H1 (cell line): ENCODE results near the gene TBC1D22B. TPM values are rescaled to one million over a fixed set of nuclear protein-coding genes. Genes with fewer than 3 reads are reported as not detected.

Source experiments
- CTCF ChIA-PET: fragments of 300-600 bp; sonication (Branson Sonifier 250); formaldehyde crosslinking; loops from one replicate; lab custom pipeline; 2021; ENCODE audit not compliant: partially characterized antibody; lab: Charles Lee
- POLR2A ChIA-PET: fragments of 300-600 bp; sonication (Branson Sonifier 250); formaldehyde crosslinking; loops from one replicate; lab custom pipeline; 2021; ENCODE audit warnings: inconsistent platforms; ENCODE audit not compliant: partially characterized antibody; lab: Charles Lee
- DNase-seq, 2 experiments: peaks; one replicate each; pipeline versions ENCODE4 v3.0.0 to v3.0.0-alpha.2; 2010 to 2022; ENCODE audit warnings: low spot score in 2 of 2, low read depth in 1 of 2, mixed read lengths in 1 of 2
- FAIRE-seq: peaks from 2 replicates; lab custom pipeline; 2011; peaks lifted over from hg19 to GRCh38; lab: Jason Lieb, UNC
- H2AFZ ChIP-seq: 2 replicates; pipeline ENCODE4 v1.8.1; 2012; ENCODE audit warnings: low read length, inconsistent platforms
- H2AK5ac ChIP-seq: 2 replicates; pipeline ENCODE4 v1.6.1; 2013; ENCODE audit warnings: low read depth, low read length
- H2BK120ac ChIP-seq: replicated peaks from 2 replicates; pipeline ENCODE3; 2013; ENCODE audit warnings: low read depth, low read length, inconsistent platforms
- H2BK12ac ChIP-seq: 2 replicates; pipeline ENCODE4 v1.6.1; 2013; ENCODE audit warnings: low read depth, low read length
- H2BK15ac ChIP-seq: 2 replicates; pipeline ENCODE4 v1.6.1; 2013; ENCODE audit warnings: low read length
- H2BK20ac ChIP-seq: 2 replicates; pipeline ENCODE4 v1.6.1; 2013; ENCODE audit warnings: low read length
- H2BK5ac ChIP-seq: 2 replicates; pipeline ENCODE4 v1.6.1; 2013; ENCODE audit warnings: low read depth, low read length
- H3K14ac ChIP-seq: 2 replicates; pipeline ENCODE4 v1.6.1; 2013; ENCODE audit warnings: inconsistent platforms; ENCODE audit not compliant: insufficient read length
- H3K18ac ChIP-seq: 2 replicates; pipeline ENCODE4 v1.6.1; 2013; ENCODE audit warnings: low read length; ENCODE audit errors: extremely low read depth
- H3K23ac ChIP-seq: 2 replicates; pipeline ENCODE4 v1.6.1; 2013; ENCODE audit warnings: inconsistent platforms; ENCODE audit not compliant: insufficient read length
- H3K23me2 ChIP-seq: 2 replicates; pipeline ENCODE4 v1.6.1; 2013; ENCODE audit warnings: low read depth, low read length
- H3K27ac ChIP-seq: 2 replicates; pipeline ENCODE4 v1.6.1; 2011; ENCODE audit warnings: low read depth, low read length, inconsistent platforms
- H3K27me3 ChIP-seq, 4 experiments: replicated peaks in 1 of 4; 1 replicate in 1 of 4; 2 replicates in 3 of 4; pipeline versions ENCODE4 v1.6.1 to v1.8.1; 2011 to 2013; ENCODE audit warnings: low read length in 3 of 4, mild to moderate bottlenecking in 3 of 4, inconsistent platforms in 2 of 4, mixed read lengths in 2 of 4, moderate library complexity in 1 of 4; ENCODE audit not compliant: control insufficient read depth in 3 of 4, insufficient read depth in 3 of 4; ENCODE audit errors: extremely low read depth in 1 of 4
- H3K36me3 ChIP-seq, 4 experiments: 2 replicates each; pipeline versions ENCODE4 v1.6.1 to v1.8.1; 2011 to 2013; ENCODE audit warnings: mild to moderate bottlenecking in 4 of 4, low read length in 3 of 4, moderate library complexity in 2 of 4, control low read depth in 1 of 4, inconsistent platforms in 1 of 4; ENCODE audit not compliant: insufficient read depth in 4 of 4, control insufficient read depth in 2 of 4
- H3K4ac ChIP-seq: replicated peaks from 2 replicates; pipeline ENCODE3; 2013; ENCODE audit warnings: low read length, low read depth, mixed read lengths, inconsistent platforms; ENCODE audit not compliant: insufficient read length
- H3K4me1 ChIP-seq, 4 experiments: replicated peaks in 1 of 4; 1 replicate in 1 of 4; 2 replicates in 3 of 4; pipeline versions ENCODE4 v1.6.1 to v1.8.1; 2011 to 2013; ENCODE audit warnings: low read length in 3 of 4, inconsistent platforms in 2 of 4, mixed read lengths in 1 of 4; ENCODE audit not compliant: insufficient read depth in 4 of 4, control insufficient read depth in 3 of 4
- H3K4me2 ChIP-seq, 2 experiments: 2 replicates each; pipeline versions ENCODE4 v1.6.1 to v1.8.1; 2011 to 2013; ENCODE audit warnings: low read depth in 2 of 2, low read length in 2 of 2, control low read depth in 1 of 2, inconsistent platforms in 1 of 2, mild to moderate bottlenecking in 1 of 2; ENCODE audit not compliant: insufficient read depth in 1 of 2
- H3K4me3 ChIP-seq, 4 experiments: fragments of 200-600, 300-600 bp in 1 of 4; sonication (generic), shearing (Covaris generic), sonication (Bioruptor Twin) in 1 of 4; 2 replicates each; pipeline versions ENCODE4 v1.5.1 to v1.8.1; 2011 to 2016; ENCODE audit warnings: low read length in 4 of 4, low read depth in 3 of 4, control low read depth in 2 of 4, inconsistent platforms in 2 of 4, mild to moderate bottlenecking in 2 of 4, mixed read lengths in 1 of 4, moderate library complexity in 1 of 4; ENCODE audit not compliant: insufficient read depth in 2 of 4; ENCODE audit errors: extremely low read depth in 1 of 4
- H3K56ac ChIP-seq: replicated peaks from 2 replicates; pipeline ENCODE3; 2013; ENCODE audit warnings: low read depth, mild to moderate bottlenecking, mixed read lengths, low read length, inconsistent platforms; ENCODE audit not compliant: insufficient read length
- H3K79me1 ChIP-seq: 2 replicates; pipeline ENCODE4 v1.6.1; 2013; ENCODE audit warnings: low read depth, low read length, control low read depth
- H3K79me2 ChIP-seq, 2 experiments: 2 replicates each; pipeline versions ENCODE4 v1.6.1 to v1.8.1; 2012 to 2013; ENCODE audit warnings: low read length in 2 of 2, mild to moderate bottlenecking in 2 of 2, inconsistent platforms in 1 of 2; ENCODE audit not compliant: insufficient read depth in 2 of 2, control insufficient read depth in 1 of 2
- H3K9ac ChIP-seq, 4 experiments: replicated peaks in 1 of 4; 1 replicate in 1 of 4; 2 replicates in 3 of 4; pipeline versions ENCODE4 v1.6.1 to v1.8.1; 2011 to 2013; ENCODE audit warnings: low read depth in 3 of 4, low read length in 3 of 4, control low read depth in 2 of 4, mild to moderate bottlenecking in 2 of 4, moderate library complexity in 2 of 4, inconsistent platforms in 1 of 4; ENCODE audit errors: extremely low read depth in 1 of 4
- H3K9me3 ChIP-seq, 2 experiments: 2 replicates each; pipeline versions ENCODE4 v1.6.1 to v1.8.1; 2012 to 2013; ENCODE audit warnings: mild to moderate bottlenecking in 2 of 2, moderate library complexity in 2 of 2, control low read depth in 1 of 2, inconsistent platforms in 1 of 2, low read depth in 1 of 2, low read length in 1 of 2, mixed read lengths in 1 of 2; ENCODE audit not compliant: insufficient read depth in 2 of 2
- H4K20me1 ChIP-seq, 2 experiments: replicated peaks in 1 of 2; 2 replicates each; pipeline versions ENCODE3 to v1.8.1; 2011 to 2013; ENCODE audit warnings: inconsistent platforms in 2 of 2, low read length in 2 of 2, mild to moderate bottlenecking in 1 of 2; ENCODE audit not compliant: insufficient read depth in 2 of 2, control insufficient read depth in 1 of 2
- H4K5ac ChIP-seq: 2 replicates; pipeline ENCODE4 v1.6.1; 2013; ENCODE audit warnings: low read length, low read depth, mixed read lengths, inconsistent platforms; ENCODE audit not compliant: insufficient read length
- H4K8ac ChIP-seq: 2 replicates; pipeline ENCODE4 v1.8.0; 2013; ENCODE audit warnings: mild to moderate bottlenecking, moderate library complexity, low read length, inconsistent platforms; ENCODE audit not compliant: insufficient read depth; ENCODE audit errors: extremely low read depth
- H4K91ac ChIP-seq: replicated peaks from 2 replicates; pipeline ENCODE3; 2013; ENCODE audit warnings: low read length, mixed read lengths, inconsistent platforms; ENCODE audit not compliant: insufficient read length
- BACH1 ChIP-seq: IDR thresholded peaks from 2 replicates; pipeline ENCODE4 v1.6.1; 2012; ENCODE audit warnings: low read length, improper control_type of control experiment
- CHD1 ChIP-seq: IDR thresholded peaks from 2 replicates; pipeline ENCODE4 v1.6.1; 2012; ENCODE audit warnings: low read depth, low read length, improper control_type of control experiment
- CREB1 ChIP-seq: IDR thresholded peaks from 2 replicates; pipeline ENCODE4 v1.6.1; 2012; ENCODE audit warnings: inconsistent platforms
- EZH2 ChIP-seq: fragments of 200-600 bp; sonication (generic); IDR thresholded peaks from 2 replicates; pipeline ENCODE4 v1.7.1; 2012; ENCODE audit warnings: low read depth, mild to moderate bottlenecking, moderate library complexity, low read length, inconsistent platforms; ENCODE audit not compliant: severe bottlenecking
- GTF2F1 ChIP-seq: IDR thresholded peaks from 2 replicates; pipeline ENCODE4 v1.6.1; 2012; ENCODE audit warnings: low read depth, low read length, improper control_type of control experiment, borderline replicate concordance
- POLR2A ChIP-seq, 2 experiments: IDR thresholded peaks; 1 replicate in 1 of 2; 2 replicates in 1 of 2; pipeline ENCODE4 v1.6.1; 2011; ENCODE audit warnings: low read depth in 2 of 2, low read length in 2 of 2, mild to moderate bottlenecking in 2 of 2; ENCODE audit errors: control extremely low read depth in 1 of 2
- POU5F1 ChIP-seq: IDR thresholded peaks from 2 replicates; pipeline ENCODE4 v1.6.1; 2011; ENCODE audit warnings: low read depth, mild to moderate bottlenecking, low read length, moderate library complexity
- RFX5 ChIP-seq: IDR thresholded peaks from 2 replicates; pipeline ENCODE4 v1.6.1; 2011; ENCODE audit warnings: low read depth, low read length, improper control_type of control experiment, borderline replicate concordance
- RNF2 ChIP-seq: fragments of 200-900, 300-1000 bp; sonication (generic); IDR thresholded peaks from 2 replicates; pipeline ENCODE4 v1.7.1; 2016; ENCODE audit warnings: borderline replicate concordance, low read depth, mild to moderate bottlenecking, antibody characterized with exemption, low read length; ENCODE audit not compliant: poor library complexity, severe bottlenecking; ENCODE audit errors: missing control alignments
- RXRA ChIP-seq: IDR thresholded peaks from 2 replicates; pipeline ENCODE4 v1.6.1; 2011; ENCODE audit warnings: low read depth, mild to moderate bottlenecking, low read length, moderate library complexity; ENCODE audit not compliant: insufficient read depth
- SIX5 ChIP-seq: IDR thresholded peaks from 2 replicates; pipeline ENCODE4 v1.6.1; 2011; ENCODE audit warnings: mild to moderate bottlenecking, low read depth, low read length
- SUZ12 ChIP-seq: fragments of 200-600 bp; sonication (generic); IDR thresholded peaks from 2 replicates; pipeline ENCODE4 v1.6.1; 2012; ENCODE audit warnings: mild to moderate bottlenecking, inconsistent platforms, low read length, moderate library complexity, mixed read lengths
- TCF12 ChIP-seq: IDR thresholded peaks from 2 replicates; pipeline ENCODE4 v1.6.1; 2011; ENCODE audit warnings: low read depth, mild to moderate bottlenecking, low read length
- YY1 ChIP-seq: IDR thresholded peaks from 2 replicates; pipeline ENCODE4 v1.6.1; 2011; ENCODE audit warnings: low read depth, mild to moderate bottlenecking, low read length
- ZNF274 ChIP-seq: IDR thresholded peaks from 2 replicates; pipeline ENCODE4 v1.7.0; 2012; ENCODE audit warnings: low read length, borderline replicate concordance; ENCODE audit errors: extremely low read depth
- WGBS, 2 experiments: shearing (Covaris generic) in 1 of 2; methylation state at CpG; one replicate each; pipeline versions ENCODE4 v1.1.6 to v1.1.7; 2013 to 2015; ENCODE audit warnings: low lambda C conversion rate in 2 of 2, mixed read lengths in 2 of 2, inconsistent platforms in 1 of 2, low coverage in 1 of 2, missing lambda C conversion rate in 1 of 2; ENCODE audit not compliant: insufficient replicate concordance in 2 of 2, insufficient coverage in 1 of 2, insufficient read length in 1 of 2; ENCODE audit errors: extremely low coverage in 1 of 2, missing lambda C conversion rate in 1 of 2; 5-methylcytosine and 5-hydroxymethylcytosine counted together
- polyA plus RNA-seq, 7 experiments: library from polyadenylated mRNA; depleted of rRNA in 3 of 7; stranded (reverse) in 5 of 7; unstranded in 2 of 7; fragments of >200 nt in 5 of 7; fragments of 200-250 nt in 2 of 7; gene quantifications; 1 replicate in 5 of 7; 2 replicates in 1 of 7; 4 replicates in 1 of 7; pipeline versions ENCODE4 v1.2.1 to v1.2.3, GENCODE V29; 2011 to 2013; ENCODE audit warnings: missing spikeins in 2 of 7, mixed read lengths in 2 of 7
- total RNA-seq: library from RNA; stranded (reverse); fragmentation: NEBNext Ultra II Directional; extraction: Animal tissue kit (Norgen Biotek cat#: 25700); gene quantifications from 2 replicates; pipeline ENCODE4 v1.2.1, GENCODE V29; 2021

The TBC1D22B gene
- total and polyA plus RNA-seq, 2 of the 8 experiments (the other 6 are each of a cell fraction or from before 2014, with no cell fraction given), result 10.1 to 17.4 TPM

GRCh38 chr6:37275350-37275749, 17.8 kb downstream of the TBC1D22B start:
- Histone ChIP-seq H3K79me2 (peaks cover 0 to 20% of the 10 kb centered on the region in 2 experiments; a peak in 1 of 4 replicates), H3K23me2 (no peaks in the 10 kb centered on the region), H2BK12ac (no peak overlapping the region), H2BK120ac (no peak overlapping the region), H3K4ac (no peak overlapping the region), H2BK20ac (no peak overlapping the region), H3K27me3 (no peaks in the 10 kb centered on the region), H3K79me1 (no peaks in the 10 kb centered on the region; the same call in 1 of the 2 replicates), H3K9ac (no peak overlapping the region), H3K14ac (no peak overlapping the region), H2BK15ac (no peak overlapping the region), H4K5ac (no peak overlapping the region), H3K56ac (no peak overlapping the region), H4K8ac (no peak overlapping the region), H2AFZ (no peak overlapping the region), H4K91ac (no peak overlapping the region), H2AK5ac (no peak overlapping the region), H3K27ac (no peak overlapping the region), H3K4me2 (no peak overlapping the region), H3K23ac (no peak overlapping the region), H4K20me1 (peaks cover 2 to 4% of the 10 kb centered on the region in 2 experiments), H3K4me1 (no peaks in the 10 kb centered on the region; a peak in 1 of 7 replicates), H3K18ac (no peak overlapping the region), H3K36me3 (peaks cover 0 to 11% (median 7%) of the 10 kb centered on the region in 4 experiments; a peak in 5 of 8 replicates), H3K4me3 (no peak overlapping the region), H3K9me3 (no peaks in the 10 kb centered on the region), H2BK5ac (no peak overlapping the region)
- TF ChIP-seq GTF2F1 (no peak), ZNF274 (no peak), RNF2 (no peak), SUZ12 (no peak), TCF12 (no peak), EZH2 (no peak), SIX5 (no peak), CREB1 (no peak), RFX5 (no peak), RXRA (no peak), BACH1 (no peak), YY1 (no peak), CHD1 (no peak), POLR2A (IDR thresholded peaks at IDR 0.05; ENCODE audit: control extremely low read depth in 1 of 2, low read depth in 2 of 2, low read length in 2 of 2) (no peak), POU5F1 (no peak)
- CTCF ChIA-PET, result interaction anchor here (0.7 to 1.5 kb wide), 2 partner anchors 9 to 509 kb away, joined by 3 read pairs; no protein-coding TSS in a partner anchor
- FAIRE-seq (no peak), DNase-seq (no peak)
- 100% methylated on average over 1 of the region's 1 CpG; no CpG with 5 or more reads in 1 of the 2 experiments for WGBS, 2 experiments
- POLR2A ChIA-PET, result no interaction called here
